K562 (cell line): ENCODE results near the gene KATNAL1. TPM values are rescaled to one million over a fixed set of nuclear protein-coding genes. Genes with fewer than 3 reads are reported as not detected.
A peak's percentile ranks its signal among the peaks of the same experiment; 100 is the strongest.

Experiments used
- ATF7 ChIP-seq: fragments of 450-650 bp; IDR thresholded peaks from 2 replicates; pipeline ENCODE4 v1.7.1; 2014; ENCODE audit warnings: mild to moderate bottlenecking, moderate library complexity
- CEBPG ChIP-seq, 3 experiments: fragments of 200-800 bp in 1 of 3; sonication (Bioruptor generic) in 1 of 3; sonication (generic) in 1 of 3; formaldehyde crosslinking in 1 of 3; IDR thresholded peaks in 2 of 3; conservative IDR thresholded peaks in 1 of 3; 2 replicates each; pipeline versions ENCODE4 v1.6.1 to v1.8.0; 2016 to 2022; ENCODE audit warnings: missing compliant biosample characterization in 2 of 3, missing genetic modification characterization in 2 of 3, mild to moderate bottlenecking in 1 of 3, missing genetic modification reagents in 1 of 3
- KDM1A ChIP-seq, 2 experiments: fragments of 450-650 bp; IDR thresholded peaks; 2 replicates each; pipeline ENCODE4 v1.6.1; 2016; ENCODE audit warnings: mild to moderate bottlenecking in 2 of 2
- MEF2D ChIP-seq: conservative IDR thresholded peaks from 2 replicates; pipeline ENCODE4 v1.6.1; 2016; ENCODE audit warnings: low read depth, missing genetic modification characterization, missing compliant biosample characterization
- NFE2 ChIP-seq: IDR thresholded peaks from 2 replicates; pipeline ENCODE4 v1.6.1; 2014; ENCODE audit warnings: antibody characterized with exemption, low read depth
- TCF7 ChIP-seq: sonication (generic); IDR thresholded peaks from 2 replicates; pipeline ENCODE4 v1.6.1; 2016; ENCODE audit warnings: antibody characterized with exemption, borderline replicate concordance
- TSC22D4 ChIP-seq: fragments of 450-650 bp; IDR thresholded peaks from 2 replicates; pipeline ENCODE4 v1.6.1; 2016; ENCODE audit warnings: missing genetic modification characterization, missing biosample characterization, control low read depth
- ZBTB43 ChIP-seq: sonication (generic); formaldehyde crosslinking; IDR thresholded peaks from 2 replicates; pipeline ENCODE4 v1.8.0; 2023; ENCODE audit warnings: mild to moderate bottlenecking, missing genetic modification reagents
- ZNF146 ChIP-seq: IDR thresholded peaks from one replicate; pipeline ENCODE4 v1.6.1; 2018; ENCODE audit warnings: missing compliant biosample characterization; ENCODE audit not compliant: unreplicated experiment
- polyA plus RNA-seq, 8 experiments: library from polyadenylated mRNA; depleted of rRNA in 4 of 8; stranded (reverse) in 5 of 8; unstranded in 3 of 8; fragments of >200 nt; fragmentation: Nextera tagmentation in 2 of 8; fragmentation: Illumina TruSeq in 1 of 8; extraction: Ambion mirVana in 2 of 8; extraction: Trizol in 1 of 8; gene quantifications; 2 replicates each; pipeline versions ENCODE4 v1.2.1 to v1.2.3, GENCODE V29; 2011 to 2014; ENCODE audit warnings: inconsistent platforms in 1 of 8, missing spikeins in 1 of 8
- total RNA-seq, 7 experiments: library from RNA; depleted of rRNA in 6 of 7; stranded (reverse); fragments of >200 nt in 6 of 7; fragmentation: Illumina TruSeq in 2 of 7; extraction: Trizol in 2 of 7; gene quantifications; 2 replicates each; pipeline versions ENCODE4 v1.2.1 to v1.2.3, GENCODE V29; 2011 to 2021; ENCODE audit warnings: low replicate concordance in 1 of 7
- TF ChIP-seq, protein P1 (sequence below): sonication (generic); IDR thresholded peaks from 2 replicates; pipeline ENCODE4 v1.6.1; 2016
- TF ChIP-seq, protein P2 (sequence below): sonication (generic); formaldehyde crosslinking; IDR thresholded peaks from 2 replicates; pipeline ENCODE4 v1.8.1; 2023; ENCODE audit warnings: mild to moderate bottlenecking, missing genetic modification reagents
- TF ChIP-seq, protein P3 (sequence below): fragments of 450-650 bp; IDR thresholded peaks from 2 replicates; pipeline ENCODE4 v1.6.1; 2016
- TF ChIP-seq, protein P4 (sequence below), 2 experiments: fragments of 450-650 bp; IDR thresholded peaks; 2 replicates each; pipeline ENCODE4 v1.6.1; 2016

The KATNAL1 gene
- total and polyA plus RNA-seq, 9 of the 15 experiments (the other 6 are each of a cell fraction or from before 2014, with no cell fraction given): 2.5 to 8.2 (median 5.5) TPM

DNA sequence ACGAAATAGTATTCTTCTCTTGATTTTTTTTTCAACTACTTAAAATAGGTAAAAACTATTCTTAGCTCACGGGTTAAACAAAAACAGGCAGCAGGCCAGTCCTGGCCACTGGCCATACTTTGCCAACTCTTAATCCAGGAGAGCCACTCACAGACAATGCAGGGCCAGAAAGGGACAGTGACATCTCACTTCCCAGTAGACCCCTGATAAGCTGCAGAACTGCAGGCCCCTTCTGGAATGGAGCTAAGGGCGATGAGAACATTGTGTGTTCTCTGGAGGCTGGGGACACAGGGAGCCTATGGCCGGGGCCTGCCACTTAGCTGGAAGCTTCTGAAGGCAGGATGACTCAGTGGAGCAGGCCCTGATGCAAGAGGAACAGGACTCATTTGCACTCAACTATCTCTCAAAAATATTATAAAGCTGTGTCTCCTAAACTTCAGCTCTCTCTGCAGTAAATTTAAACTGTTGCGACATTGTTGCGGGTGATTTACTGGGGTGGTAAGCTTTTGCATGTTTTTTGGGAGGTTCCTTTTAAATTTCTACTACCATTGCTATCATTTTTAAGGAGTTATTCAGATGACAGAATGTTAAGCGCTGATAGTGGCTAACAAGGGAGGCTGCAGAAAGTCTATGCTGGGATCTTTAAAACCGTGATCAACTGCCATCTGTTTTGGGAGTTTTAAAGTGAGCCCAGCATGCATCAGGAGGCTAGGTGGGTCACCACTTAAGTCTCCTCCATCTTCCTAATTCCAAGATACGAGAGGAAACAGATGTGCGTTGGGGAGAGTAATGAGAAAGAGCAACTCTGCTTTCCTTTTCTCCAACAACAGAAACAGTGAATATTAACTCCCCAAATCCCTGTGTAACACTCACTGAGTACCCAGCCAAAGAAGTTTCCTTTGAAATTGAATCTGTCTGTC, 33.2 kb upstream of the KATNAL1 start (continued):
- TF ChIP-seq ZBTB43 (CRISPR knock-in tag): no peak
- TF ChIP-seq ZNF146 (CRISPR knock-in tag): no peak
- TF ChIP-seq MEF2D (tag): no peak
- TF ChIP-seq NFE2: 0 out of 2 replicates have a peak, but pooled peaks have one; percentile 9
- TF ChIP-seq, protein P1, sequence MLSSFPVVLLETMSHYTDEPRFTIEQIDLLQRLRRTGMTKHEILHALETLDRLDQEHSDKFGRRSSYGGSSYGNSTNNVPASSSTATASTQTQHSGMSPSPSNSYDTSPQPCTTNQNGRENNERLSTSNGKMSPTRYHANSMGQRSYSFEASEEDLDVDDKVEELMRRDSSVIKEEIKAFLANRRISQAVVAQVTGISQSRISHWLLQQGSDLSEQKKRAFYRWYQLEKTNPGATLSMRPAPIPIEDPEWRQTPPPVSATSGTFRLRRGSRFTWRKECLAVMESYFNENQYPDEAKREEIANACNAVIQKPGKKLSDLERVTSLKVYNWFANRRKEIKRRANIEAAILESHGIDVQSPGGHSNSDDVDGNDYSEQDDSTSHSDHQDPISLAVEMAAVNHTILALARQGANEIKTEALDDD: no peak
- TF ChIP-seq TCF7: no peak
- no peak for TF ChIP-seq TSC22D4 (tag)
- TF ChIP-seq, protein P2, sequence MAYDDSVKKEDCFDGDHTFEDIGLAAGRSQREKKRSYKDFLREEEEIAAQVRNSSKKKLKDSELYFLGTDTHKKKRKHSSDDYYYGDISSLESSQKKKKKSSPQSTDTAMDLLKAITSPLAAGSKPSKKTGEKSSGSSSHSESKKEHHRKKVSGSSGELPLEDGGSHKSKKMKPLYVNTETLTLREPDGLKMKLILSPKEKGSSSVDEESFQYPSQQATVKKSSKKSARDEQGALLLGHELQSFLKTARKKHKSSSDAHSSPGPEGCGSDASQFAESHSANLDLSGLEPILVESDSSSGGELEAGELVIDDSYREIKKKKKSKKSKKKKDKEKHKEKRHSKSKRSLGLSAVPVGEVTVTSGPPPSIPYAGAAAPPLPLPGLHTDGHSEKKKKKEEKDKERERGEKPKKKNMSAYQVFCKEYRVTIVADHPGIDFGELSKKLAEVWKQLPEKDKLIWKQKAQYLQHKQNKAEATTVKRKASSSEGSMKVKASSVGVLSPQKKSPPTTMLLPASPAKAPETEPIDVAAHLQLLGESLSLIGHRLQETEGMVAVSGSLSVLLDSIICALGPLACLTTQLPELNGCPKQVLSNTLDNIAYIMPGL (CRISPR knock-in tag): no peak
- TF ChIP-seq, protein P3, sequence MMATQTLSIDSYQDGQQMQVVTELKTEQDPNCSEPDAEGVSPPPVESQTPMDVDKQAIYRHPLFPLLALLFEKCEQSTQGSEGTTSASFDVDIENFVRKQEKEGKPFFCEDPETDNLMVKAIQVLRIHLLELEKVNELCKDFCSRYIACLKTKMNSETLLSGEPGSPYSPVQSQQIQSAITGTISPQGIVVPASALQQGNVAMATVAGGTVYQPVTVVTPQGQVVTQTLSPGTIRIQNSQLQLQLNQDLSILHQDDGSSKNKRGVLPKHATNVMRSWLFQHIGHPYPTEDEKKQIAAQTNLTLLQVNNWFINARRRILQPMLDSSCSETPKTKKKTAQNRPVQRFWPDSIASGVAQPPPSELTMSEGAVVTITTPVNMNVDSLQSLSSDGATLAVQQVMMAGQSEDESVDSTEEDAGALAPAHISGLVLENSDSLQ: 0 out of 2 replicates have a peak, but pooled peaks have one; percentile 9
- TF ChIP-seq, protein P4, sequence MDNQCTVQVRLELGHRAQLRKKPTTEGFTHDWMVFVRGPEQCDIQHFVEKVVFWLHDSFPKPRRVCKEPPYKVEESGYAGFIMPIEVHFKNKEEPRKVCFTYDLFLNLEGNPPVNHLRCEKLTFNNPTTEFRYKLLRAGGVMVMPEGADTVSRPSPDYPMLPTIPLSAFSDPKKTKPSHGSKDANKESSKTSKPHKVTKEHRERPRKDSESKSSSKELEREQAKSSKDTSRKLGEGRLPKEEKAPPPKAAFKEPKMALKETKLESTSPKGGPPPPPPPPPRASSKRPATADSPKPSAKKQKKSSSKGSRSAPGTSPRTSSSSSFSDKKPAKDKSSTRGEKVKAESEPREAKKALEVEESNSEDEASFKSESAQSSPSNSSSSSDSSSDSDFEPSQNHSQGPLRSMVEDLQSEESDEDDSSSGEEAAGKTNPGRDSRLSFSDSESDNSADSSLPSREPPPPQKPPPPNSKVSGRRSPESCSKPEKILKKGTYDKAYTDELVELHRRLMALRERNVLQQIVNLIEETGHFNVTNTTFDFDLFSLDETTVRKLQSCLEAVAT (IDR thresholded peaks at IDR 0.05): no peak
- peak; percentile 76; the same call in 1 of the 2 replicates for TF ChIP-seq CEBPG (CRISPR knock-in tag; IDR thresholded peaks at IDR 0.05)
- peak; percentile 72 to 79 for TF ChIP-seq CEBPG (tag; conservative IDR thresholded peaks at IDR 0.05 in 1 of 2, IDR thresholded peaks at IDR 0.05 in 1 of 2)
- TF ChIP-seq ATF7: 0 out of 2 replicates have a peak, but pooled peaks have one; percentile 31
- 0 out of 4 replicates have a peak, but pooled peaks of 1 of the 2 experiments have one; percentile 12 for TF ChIP-seq KDM1A (IDR thresholded peaks at IDR 0.05)
